Adrenal gland (tissue), 12 donors: Measurements from ENCODE around the gene ACLY. TPM values are rescaled to one million over a fixed set of nuclear protein-coding genes. Genes with fewer than 3 reads are reported as not detected.

Experiments used
- DNase-seq, 7 donors: peaks; one replicate each; pipeline ENCODE4 v3.0.0-alpha.2; 2019 to 2020
- H3K27ac ChIP-seq, 5 donors: fragments of 200-600 bp; sonication (generic) in 4 of 5; 1 replicate in 3 of 5; 2 replicates in 2 of 5; pipeline versions ENCODE4 v1.5.1 to v1.8.0; 2016 to 2020; ENCODE audit warnings: mild to moderate bottlenecking in 1 of 5
- H3K27me3 ChIP-seq: fragments of 200-600 bp; 2 replicates; pipeline ENCODE4 v1.8.0; 2021
- H3K36me3 ChIP-seq, 2 donors: fragments of 200-600 bp; replicated peaks in 1 of 2; 1 replicate in 1 of 2; 2 replicates in 1 of 2; pipeline versions ENCODE4 v1.5.1 to v1.8.0; 2018 to 2022
- H3K4me1 ChIP-seq, 2 donors: fragments of 200-600 bp; replicated peaks in 1 of 2; 1 replicate in 1 of 2; 2 replicates in 1 of 2; pipeline versions ENCODE4 v1.5.1 to v1.8.0; 2018 to 2021
- H3K4me3 ChIP-seq, 4 donors: fragments of 200-600 bp; sonication (generic) in 3 of 4; one replicate each; pipeline ENCODE4 v1.5.1; 2016 to 2018
- H3K9me3 ChIP-seq, 3 donors: fragments of 200-600 bp; sonication (generic) in 1 of 3; replicated peaks in 1 of 3; 1 replicate in 2 of 3; 2 replicates in 1 of 3; pipeline versions ENCODE4 v1.5.1 to v1.8.0; 2016 to 2021
- CTCF ChIP-seq, 6 experiments: fragments of 450-650 bp in 4 of 6; fragments of 200-600 bp in 2 of 6; sonication (generic) in 1 of 6; IDR thresholded peaks; 1 replicate in 5 of 6; 2 replicates in 1 of 6; pipeline versions ENCODE4 v1.5.1 to v1.8.0; 2016 to 2021; ENCODE audit warnings: antibody characterized with exemption in 6 of 6, mild to moderate bottlenecking in 2 of 6, moderate library complexity in 1 of 6
- POLR2A ChIP-seq, 2 donors: fragments of 450-650 bp; IDR thresholded peaks; one replicate each; pipeline ENCODE4 v1.6.1; 2017; ENCODE audit warnings: antibody characterized with exemption in 2 of 2, mild to moderate bottlenecking in 2 of 2, moderate library complexity in 1 of 2
- WGBS, 4 donors: extraction: QIAGEN DNeasy Blood & Tissue Kit in 2 of 4; methylation state at CpG; one replicate each; pipeline versions ENCODE4 v1.1.5 to v1.1.7; 2013 to 2017; 5-methylcytosine and 5-hydroxymethylcytosine counted together
- intact Hi-C, 2 donors: fragments of 100-400 bp; cut with DNase I; formaldehyde crosslinking; loops; one replicate each; pipeline versions ENCODE4 v1.14.1 to v1.15.0; 2022 to 2023
- polyA plus RNA-seq, 3 donors: library from polyadenylated mRNA; stranded (reverse); fragments of 200-250 nt in 2 of 3; fragments of 350-450 nt in 1 of 3; fragmentation: Illumina TruSeq in 1 of 3; extraction: RNeasy Lipid Tissue Mini Kit (QIAGEN cat#74804) in 1 of 3; gene quantifications; one replicate each; pipeline ENCODE4 v1.2.3, GENCODE V29; 2013 to 2014
- total RNA-seq, 9 donors: library from RNA; depleted of rRNA in 4 of 9; stranded (reverse); fragments of >200 nt in 4 of 9; fragments of 120-200 nt in 1 of 9; fragmentation: NEBNext Ultra II Directional in 1 of 9; extraction: Animal tissue kit (Norgen Biotek cat#: 25700) in 1 of 9; gene quantifications; one replicate each; pipeline versions ENCODE4 v1.1.0 to v1.2.4, GENCODE V29; 2013 to 2023
- donor health status: healthy with polysubstance abuse.
- donor health status: Bipolar disorder and iron deficiency.
- donor health status: DM: yes; HTN: yes; CAD: no.
- donor health status: DM: no; HTN: no; CAD: no.
- donor health status: DM: no; HTN: no; CAD: no.
- donor health status: DM: yes; HTN: yes; CAD: no.

ACLY gene
- total and polyA plus RNA-seq, 12 donors: 18.0 to 190 (median 74.0) TPM

- no peak for DNase-seq
- H3K4me3 ChIP-seq: no peak overlapping the region
- intact Hi-C loops: no loop called here
- no peak for TF ChIP-seq CTCF (IDR thresholded peaks at IDR 0.05)
- no peak for TF ChIP-seq POLR2A (IDR thresholded peaks at IDR 0.05)
- H3K4me1 ChIP-seq: peaks cover 5 to 7% of the 10 kb centered on the region in 2 donors
- no peaks in the 10 kb centered on the region for H3K36me3 ChIP-seq
- no peaks in the 10 kb centered on the region for H3K27me3 ChIP-seq
- 87 to 93% (median 91%) methylated on average over 7 of the region's 7 CpGs for WGBS, 4 donors
- H3K27ac ChIP-seq: no peak overlapping the region
- no peaks in the 10 kb centered on the region for H3K9me3 ChIP-seq
These were observed 7.3 kb upstream of the ACLY start for GRCh38 chr17:41925991-41926590.

- Histone ChIP-seq H3K27ac (no peak overlapping the region), H3K4me1 (peaks cover 8 to 9% of the 10 kb centered on the region in 2 donors), H3K4me3 (no peak overlapping the region), H3K36me3 (no peaks in the 10 kb centered on the region), H3K9me3 (no peaks in the 10 kb centered on the region), H3K27me3 (no peaks in the 10 kb centered on the region)
- intact Hi-C loops: no loop called here
- 85 to 98% (median 90%) methylated on average over 4 to 5 of the region's 5 CpGs for WGBS, 4 donors
- DNase-seq: no peak
- TF ChIP-seq POLR2A (IDR thresholded peaks at IDR 0.05) (no peak), CTCF (IDR thresholded peaks at IDR 0.05) (no peak)
These were observed 1.8 kb upstream of the ACLY start for GRCh38 chr17:41920580-41920955.

- Histone ChIP-seq H3K4me1 (peaks cover 9 to 12% of the 10 kb centered on the region in 2 donors), H3K36me3 (no peaks in the 10 kb centered on the region), H3K27me3 (no peaks in the 10 kb centered on the region), H3K27ac (peak overlapping the region in 3 of 5 donors; percentile 58 to 97 (median 77)), H3K4me3 (no peak overlapping the region), H3K9me3 (no peaks in the 10 kb centered on the region)
- intact Hi-C loops: no loop called here
- no peak for TF ChIP-seq CTCF (IDR thresholded peaks at IDR 0.05)
- no peak for TF ChIP-seq POLR2A (IDR thresholded peaks at IDR 0.05)
- peak; percentile 49 to 84 (median 66) for DNase-seq
- 61 to 73% (median 68%) methylated on average over 5 to 7 of the region's 7 CpGs for WGBS, 4 donors
These were observed 1.3 kb upstream of the ACLY start for GRCh38 chr17:41919840-41920579.

GRCh38 chr17:41919165-41919817, 540 bp upstream of the ACLY start:
- intact Hi-C loops: no loop called here
- H3K27me3 ChIP-seq: no peaks in the 10 kb centered on the region
- 4 to 11% (median 7%) methylated on average over 17 to 33 of the region's 33 CpGs for WGBS, 4 donors
- H3K9me3 ChIP-seq: no peaks in the 10 kb centered on the region
- peaks cover 9 to 19% of the 10 kb centered on the region in 2 donors for H3K4me1 ChIP-seq
- peak overlapping the region; percentile 15 to 97 (median 58) for H3K27ac ChIP-seq
- H3K4me3 ChIP-seq: peak overlapping the region in 2 of 4 donors; percentile 83 to 99
- DNase-seq: peak in 3 of 7 donors; percentile 72 to 85 (median 72)
- no peaks in the 10 kb centered on the region for H3K36me3 ChIP-seq
- TF ChIP-seq CTCF (IDR thresholded peaks at IDR 0.05): no peak
